ENCODE measurements around the gene HIP1.
A peak's percentile ranks its signal among the peaks of the same experiment; 100 is the strongest.
"Not testable (repeated sequence)": the region's sequence is repeated elsewhere in the genome, so short reads cannot be mapped to it uniquely, and the experiment has no call there.

HIP1 gene

GRCh38 chr7:75571209-75571608 is 167.5 kb downstream of the HIP1 start:
- Histone ChIP-seq H3K4me3 (no peak overlapping the region), H3K4me2 (no peak overlapping the region), H3K9me3 (no peaks in the 10 kb centered on the region), H3K27me3 (no peaks in the 10 kb centered on the region), H3K4me1 (peaks cover 15% of the 10 kb centered on the region), H3K9ac (no peak overlapping the region), H3K27ac (no peak overlapping the region), H3K36me3 (peaks cover 56% of the 10 kb centered on the region), H4K20me1 (no peaks in the 10 kb centered on the region)
- no peak for TF ChIP-seq Cebpa-rat (IDR thresholded peaks at IDR 0.05)

GRCh38 chr7:75569629-75570282 is 169.0 kb downstream of the HIP1 start:
- H3K4me3 ChIP-seq, H4K20me1 ChIP-seq, H3K9ac ChIP-seq, H3K27me3 ChIP-seq, H3K4me2 ChIP-seq, H3K9me3 ChIP-seq, H3K27ac ChIP-seq: not testable (repeated sequence)
- Histone ChIP-seq H3K4me1 (peaks cover 30% of the 10 kb centered on the region), H3K36me3 (peaks cover 57% of the 10 kb centered on the region)

- Histone ChIP-seq H3K4me3 (no peak overlapping the region), H3K27me3 (no peaks in the 10 kb centered on the region), H3K9me3 (no peaks in the 10 kb centered on the region), H4K20me1 (no peaks in the 10 kb centered on the region), H3K4me2 (no peak overlapping the region), H3K36me3 (peaks cover 50% of the 10 kb centered on the region), H3K4me1 (peaks cover 33% of the 10 kb centered on the region), H3K27ac (no peak overlapping the region), H3K9ac (no peak overlapping the region)
- TF ChIP-seq Cebpa-rat (IDR thresholded peaks at IDR 0.05): no peak
Measured at GRCh38 chr7:75567948-75568595, 170.7 kb downstream of the HIP1 start.

- peak overlapping the region; percentile 52 for H3K27ac ChIP-seq
- no peaks in the 10 kb centered on the region for H4K20me1 ChIP-seq
- H3K36me3 ChIP-seq: peaks cover 64% of the 10 kb centered on the region
Measured at GRCh38 chr7:75565132-75565837, 173.5 kb downstream of the HIP1 start.

GRCh38 chr7:75563171-75563570 is 175.6 kb downstream of the HIP1 start:
- Histone ChIP-seq H3K36me3 (peaks cover 54% of the 10 kb centered on the region), H3K9ac (no peak overlapping the region)

More at GRCh38 chr7:75565132-75565837, 173.5 kb downstream of the HIP1 start:
- Histone ChIP-seq H3K4me1 (peaks cover 30% of the 10 kb centered on the region), H3K27me3 (no peaks in the 10 kb centered on the region), H3K9me3 (0 out of 2 replicates have a peak, but pooled peaks cover 8% of the 10 kb centered on the region), H3K4me3 (no peak overlapping the region), H3K4me2 (peak overlapping the region; percentile 67), H3K9ac (no peak overlapping the region; the same call in 1 of the 2 replicates)
- no peak for TF ChIP-seq Cebpa-rat (IDR thresholded peaks at IDR 0.05)

GRCh38 chr7:75559976-75560365 is 178.8 kb downstream of the HIP1 start:
- Histone ChIP-seq H3K4me2 (peak overlapping the region; percentile 64), H3K4me1 (peaks cover 22% of the 10 kb centered on the region), H3K27me3 (no peaks in the 10 kb centered on the region), H3K27ac (0 out of 2 replicates have a peak overlapping the region, but pooled peaks have one; percentile 23), H3K36me3 (peaks cover 68% of the 10 kb centered on the region), H3K9me3 (0 out of 2 replicates have a peak, but pooled peaks cover 8% of the 10 kb centered on the region), H4K20me1 (no peaks in the 10 kb centered on the region), H3K9ac (no peak overlapping the region), H3K4me3 (no peak overlapping the region)
- no peak for TF ChIP-seq Cebpa-rat (IDR thresholded peaks at IDR 0.05)

More at GRCh38 chr7:75563171-75563570, 175.6 kb downstream of the HIP1 start:
- H4K20me1 ChIP-seq: no peaks in the 10 kb centered on the region
- H3K27me3 ChIP-seq: no peaks in the 10 kb centered on the region
- H3K4me2 ChIP-seq: no peak overlapping the region
- peaks cover 34% of the 10 kb centered on the region for H3K4me1 ChIP-seq
- TF ChIP-seq Cebpa-rat (IDR thresholded peaks at IDR 0.05): no peak
- 0 out of 2 replicates have a peak, but pooled peaks cover 8% of the 10 kb centered on the region for H3K9me3 ChIP-seq
- no peak overlapping the region for H3K27ac ChIP-seq
- H3K4me3 ChIP-seq: no peak overlapping the region

- no peaks in the 10 kb centered on the region for H3K27me3 ChIP-seq
- H3K4me2 ChIP-seq: peak overlapping the region; percentile 64
- H3K9me3 ChIP-seq: 0 out of 2 replicates have a peak, but pooled peaks cover 8% of the 10 kb centered on the region
- no peak overlapping the region for H3K9ac ChIP-seq
- H3K27ac ChIP-seq: 0 out of 2 replicates have a peak overlapping the region, but pooled peaks have one; percentile 23
- H3K4me3 ChIP-seq: no peak overlapping the region
- H4K20me1 ChIP-seq: no peaks in the 10 kb centered on the region
- TF ChIP-seq Cebpa-rat (IDR thresholded peaks at IDR 0.05): no peak
- H3K36me3 ChIP-seq: peaks cover 72% of the 10 kb centered on the region
- H3K4me1 ChIP-seq: peaks cover 16% of the 10 kb centered on the region
Measured at GRCh38 chr7:75559355-75559975, 179.3 kb downstream of the HIP1 start.

GRCh38 chr7:75556835-75557234 is 181.9 kb downstream of the HIP1 start:
- not testable (repeated sequence) for H3K9me3 ChIP-seq, H3K27me3 ChIP-seq, H3K9ac ChIP-seq, H3K4me2 ChIP-seq, H3K4me3 ChIP-seq, H3K27ac ChIP-seq, H4K20me1 ChIP-seq
- Histone ChIP-seq H3K36me3 (peaks cover 80% of the 10 kb centered on the region), H3K4me1 (peaks cover 16% of the 10 kb centered on the region)

- H3K4me3 ChIP-seq: no peak overlapping the region
- H3K36me3 ChIP-seq: peaks cover 76% of the 10 kb centered on the region
- H3K27me3 ChIP-seq: no peaks in the 10 kb centered on the region
- peaks cover 16% of the 10 kb centered on the region for H3K4me1 ChIP-seq
- no peaks in the 10 kb centered on the region for H3K9me3 ChIP-seq
- no peak for TF ChIP-seq Cebpa-rat (IDR thresholded peaks at IDR 0.05)
- no peaks in the 10 kb centered on the region for H4K20me1 ChIP-seq
- no peak overlapping the region for H3K4me2 ChIP-seq
- no peak overlapping the region for H3K27ac ChIP-seq
- H3K9ac ChIP-seq: no peak overlapping the region
Measured at GRCh38 chr7:75555736-75556135, 183.0 kb downstream of the HIP1 start.
